HG03558 (cell line): ENCODE measurements around the gene WTIP.
"Not testable (repeated sequence)": the region's sequence is repeated elsewhere in the genome, so short reads cannot be mapped to it uniquely, and the experiment has no call there.

Experiments
- ATAC-seq: cut with Tn5 transposase; IDR thresholded peaks from one replicate; pipeline ENCODE4 v1.9.1; 2021; ENCODE audit warnings: moderate number of reproducible peaks; ENCODE audit not compliant: unreplicated experiment; ENCODE audit errors: extremely low read depth

Gene WTIP

GRCh38 chr19:34501339-34502320 lies 20.1 kb downstream of the WTIP start:
- ATAC-seq, result no peak

- ATAC-seq, result no peak
Observed at GRCh38 chr19:34502582-34503411, 21.2 kb downstream of the WTIP start.

GRCh38 chr19:34503531-34504272 lies 22.1 kb downstream of the WTIP start:
- no peak for ATAC-seq

- ATAC-seq, result no peak
Observed at GRCh38 chr19:34504273-34504808, 22.8 kb downstream of the WTIP start.

- ATAC-seq, result no peak
Observed at GRCh38 chr19:34504809-34505291, 23.3 kb downstream of the WTIP start.

- ATAC-seq, result no peak
Observed at GRCh38 chr19:34505321-34506025, 23.9 kb downstream of the WTIP start.

GRCh38 chr19:34506026-34506370 lies 24.4 kb downstream of the WTIP start:
- ATAC-seq, result no peak

GRCh38 chr19:34507414-34508067 lies 26.0 kb downstream of the WTIP start:
- no peak for ATAC-seq

GRCh38 chr19:34508540-34508939 lies 27.0 kb downstream of the WTIP start:
- ATAC-seq, result no peak

GRCh38 chr19:34510904-34511303 lies 29.3 kb downstream of the WTIP start:
- not testable (repeated sequence) for ATAC-seq

GRCh38 chr19:34512254-34512822 lies 30.8 kb downstream of the WTIP start:
- ATAC-seq, result no peak

- ATAC-seq, result no peak
Observed at GRCh38 chr19:34513767-34514166, 32.2 kb downstream of the WTIP start.

- ATAC-seq, result no peak
Observed at GRCh38 chr19:34519602-34520001, 38.0 kb downstream of the WTIP start.

- no peak for ATAC-seq
Observed at GRCh38 chr19:34523408-34523807, 41.9 kb downstream of the WTIP start.

GRCh38 chr19:34525001-34525400 lies 43.4 kb downstream of the WTIP start:
- ATAC-seq, result no peak

- no peak for ATAC-seq
Observed at GRCh38 chr19:34534206-34534605, 52.6 kb downstream of the WTIP start.

GRCh38 chr19:34539396-34539795 lies 57.8 kb downstream of the WTIP start:
- ATAC-seq, result no peak

- ATAC-seq, result no peak
Observed at GRCh38 chr19:34540811-34541557, 59.4 kb downstream of the WTIP start.
